NOMO-1 treated with DMSO at 0.1 percent for 48 hours (cell line): ENCODE measurements around the gene AK5.
A peak's percentile ranks its signal among the peaks of the same experiment; 100 is the strongest.

Experiments used
- DNase-seq: peaks from one replicate; lab custom pipeline; 2025; ENCODE audit not compliant: unreplicated experiment; lab: John Stamatoyannopoulos, UW

The AK5 gene

GRCh38 chr1:77283701-77284425 is 2.0 kb downstream of the AK5 start:
- no peak for DNase-seq

- peak; percentile 89 for DNase-seq
These were observed 5.7 kb downstream of the AK5 start for GRCh38 chr1:77287535-77287934.

GRCh38 chr1:77288275-77288674 is 6.5 kb downstream of the AK5 start:
- DNase-seq = peak; percentile 55

GRCh38 chr1:77290576-77290975 is 8.8 kb downstream of the AK5 start:
- peak; percentile 29 for DNase-seq

GRCh38 chr1:77292551-77292950 is 10.7 kb downstream of the AK5 start:
- no peak for DNase-seq

GRCh38 chr1:77300566-77300965 is 18.7 kb downstream of the AK5 start:
- no peak for DNase-seq

- no peak for DNase-seq
These were observed 21.6 kb downstream of the AK5 start for GRCh38 chr1:77303387-77303786.

GRCh38 chr1:77308889-77309621 is 27.2 kb downstream of the AK5 start:
- no peak for DNase-seq

- DNase-seq = peak; percentile 53
These were observed 29.1 kb downstream of the AK5 start for GRCh38 chr1:77310924-77311323.

GRCh38 chr1:77312364-77312763 is 30.5 kb downstream of the AK5 start:
- DNase-seq = peak; percentile 27

GRCh38 chr1:77313491-77313890 is 31.7 kb downstream of the AK5 start:
- DNase-seq = peak; percentile 58

GRCh38 chr1:77316006-77316405 is 34.2 kb downstream of the AK5 start:
- no peak for DNase-seq

- no peak for DNase-seq
These were observed 35.1 kb downstream of the AK5 start for GRCh38 chr1:77316966-77317365.

- DNase-seq = no peak
These were observed 37.4 kb downstream of the AK5 start for GRCh38 chr1:77319036-77319705.

GRCh38 chr1:77322061-77322900 is 40.5 kb downstream of the AK5 start:
- DNase-seq = no peak

- no peak for DNase-seq
These were observed 51.7 kb downstream of the AK5 start for GRCh38 chr1:77333501-77333900.

GRCh38 chr1:77336729-77337128 is 54.9 kb downstream of the AK5 start:
- no peak for DNase-seq

GRCh38 chr1:77339326-77339725 is 57.5 kb downstream of the AK5 start:
- DNase-seq = no peak

- DNase-seq = no peak
These were observed 59.4 kb downstream of the AK5 start for GRCh38 chr1:77341195-77341594.

GRCh38 chr1:77342745-77343144 is 60.9 kb downstream of the AK5 start:
- DNase-seq = no peak

- no peak for DNase-seq
These were observed 65.8 kb downstream of the AK5 start for GRCh38 chr1:77347646-77348045.
